GM23338 (cell line): ENCODE data around the gene OSBPL6.

ENCODE experiments used
- EZH2 ChIP-seq: fragments of 200-600 bp; sonication (generic); IDR thresholded peaks from one replicate; pipeline ENCODE4 v1.8.0; 2017; ENCODE audit warnings: antibody characterized with exemption, mild to moderate bottlenecking, low read depth; ENCODE audit not compliant: unreplicated experiment
- POLR2AphosphoS5 ChIP-seq: IDR thresholded peaks from 2 replicates; pipeline ENCODE4 v1.6.1; 2016; ENCODE audit warnings: antibody characterized with exemption, low read depth
- STAT1 ChIP-seq: IDR thresholded peaks from one replicate; pipeline ENCODE4 v1.6.1; 2016; ENCODE audit warnings: antibody characterized with exemption; ENCODE audit not compliant: unreplicated experiment
- TF ChIP-seq, protein P1 (sequence below), 2 experiments: fragments of 200-600 bp in 1 of 2; sonication (generic) in 1 of 2; conservative IDR thresholded peaks; 2 replicates each; pipeline versions ENCODE4 v1.5.1 to v1.6.1; 2016 to 2017; ENCODE audit warnings: antibody characterized with exemption in 2 of 2, low read depth in 2 of 2, mild to moderate bottlenecking in 2 of 2, moderate library complexity in 1 of 2
- TF ChIP-seq, protein P2 (sequence below): IDR thresholded peaks from one replicate; pipeline ENCODE4 v1.6.1; 2018; ENCODE audit warnings: antibody characterized with exemption; ENCODE audit not compliant: unreplicated experiment

DNA sequence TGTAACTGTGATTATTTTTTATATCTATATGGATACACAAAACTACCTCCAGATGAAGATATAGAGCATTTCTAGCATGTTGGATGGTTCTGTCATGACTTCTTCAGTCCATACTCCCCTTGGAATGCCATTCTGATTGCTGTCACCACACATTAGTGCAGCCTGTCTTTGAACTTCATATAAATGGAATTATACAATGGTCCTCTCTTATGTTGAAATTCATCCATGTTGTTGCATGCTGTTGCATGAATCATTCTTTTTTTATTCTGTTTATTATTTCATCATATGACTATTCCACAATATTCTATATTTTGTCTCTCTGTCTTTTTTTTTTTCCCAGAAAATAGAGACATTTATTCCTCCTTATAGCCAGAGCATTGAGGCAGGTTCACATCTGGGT, 74.1 kb downstream of the OSBPL6 start:
- TF ChIP-seq, protein P1, sequence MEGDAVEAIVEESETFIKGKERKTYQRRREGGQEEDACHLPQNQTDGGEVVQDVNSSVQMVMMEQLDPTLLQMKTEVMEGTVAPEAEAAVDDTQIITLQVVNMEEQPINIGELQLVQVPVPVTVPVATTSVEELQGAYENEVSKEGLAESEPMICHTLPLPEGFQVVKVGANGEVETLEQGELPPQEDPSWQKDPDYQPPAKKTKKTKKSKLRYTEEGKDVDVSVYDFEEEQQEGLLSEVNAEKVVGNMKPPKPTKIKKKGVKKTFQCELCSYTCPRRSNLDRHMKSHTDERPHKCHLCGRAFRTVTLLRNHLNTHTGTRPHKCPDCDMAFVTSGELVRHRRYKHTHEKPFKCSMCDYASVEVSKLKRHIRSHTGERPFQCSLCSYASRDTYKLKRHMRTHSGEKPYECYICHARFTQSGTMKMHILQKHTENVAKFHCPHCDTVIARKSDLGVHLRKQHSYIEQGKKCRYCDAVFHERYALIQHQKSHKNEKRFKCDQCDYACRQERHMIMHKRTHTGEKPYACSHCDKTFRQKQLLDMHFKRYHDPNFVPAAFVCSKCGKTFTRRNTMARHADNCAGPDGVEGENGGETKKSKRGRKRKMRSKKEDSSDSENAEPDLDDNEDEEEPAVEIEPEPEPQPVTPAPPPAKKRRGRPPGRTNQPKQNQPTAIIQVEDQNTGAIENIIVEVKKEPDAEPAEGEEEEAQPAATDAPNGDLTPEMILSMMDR (conservative IDR thresholded peaks at IDR 0.05; ENCODE audit: low read depth in 2 of 2): no peak
- TF ChIP-seq POLR2AphosphoS5 (no peak), EZH2 (no peak), STAT1 (no peak)
- TF ChIP-seq, protein P2, sequence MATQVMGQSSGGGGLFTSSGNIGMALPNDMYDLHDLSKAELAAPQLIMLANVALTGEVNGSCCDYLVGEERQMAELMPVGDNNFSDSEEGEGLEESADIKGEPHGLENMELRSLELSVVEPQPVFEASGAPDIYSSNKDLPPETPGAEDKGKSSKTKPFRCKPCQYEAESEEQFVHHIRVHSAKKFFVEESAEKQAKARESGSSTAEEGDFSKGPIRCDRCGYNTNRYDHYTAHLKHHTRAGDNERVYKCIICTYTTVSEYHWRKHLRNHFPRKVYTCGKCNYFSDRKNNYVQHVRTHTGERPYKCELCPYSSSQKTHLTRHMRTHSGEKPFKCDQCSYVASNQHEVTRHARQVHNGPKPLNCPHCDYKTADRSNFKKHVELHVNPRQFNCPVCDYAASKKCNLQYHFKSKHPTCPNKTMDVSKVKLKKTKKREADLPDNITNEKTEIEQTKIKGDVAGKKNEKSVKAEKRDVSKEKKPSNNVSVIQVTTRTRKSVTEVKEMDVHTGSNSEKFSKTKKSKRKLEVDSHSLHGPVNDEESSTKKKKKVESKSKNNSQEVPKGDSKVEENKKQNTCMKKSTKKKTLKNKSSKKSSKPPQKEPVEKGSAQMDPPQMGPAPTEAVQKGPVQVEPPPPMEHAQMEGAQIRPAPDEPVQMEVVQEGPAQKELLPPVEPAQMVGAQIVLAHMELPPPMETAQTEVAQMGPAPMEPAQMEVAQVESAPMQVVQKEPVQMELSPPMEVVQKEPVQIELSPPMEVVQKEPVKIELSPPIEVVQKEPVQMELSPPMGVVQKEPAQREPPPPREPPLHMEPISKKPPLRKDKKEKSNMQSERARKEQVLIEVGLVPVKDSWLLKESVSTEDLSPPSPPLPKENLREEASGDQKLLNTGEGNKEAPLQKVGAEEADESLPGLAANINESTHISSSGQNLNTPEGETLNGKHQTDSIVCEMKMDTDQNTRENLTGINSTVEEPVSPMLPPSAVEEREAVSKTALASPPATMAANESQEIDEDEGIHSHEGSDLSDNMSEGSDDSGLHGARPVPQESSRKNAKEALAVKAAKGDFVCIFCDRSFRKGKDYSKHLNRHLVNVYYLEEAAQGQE: no peak
